ENCODE measurements around the gene PFAS. TPM values are rescaled to one million over a fixed set of nuclear protein-coding genes. Genes with fewer than 3 reads are reported as not detected.

The PFAS gene
- total RNA-seq, 1 donor, result 37.0 TPM

GRCh38 chr17:8272421-8272820 is 23.3 kb downstream of the PFAS start:
- no peak for TF ChIP-seq CTCF (IDR thresholded peaks at IDR 0.05; ENCODE audit: insufficient read depth, low read length)
- no peak overlapping the region for H3K4me3 ChIP-seq (ENCODE audit: low read depth, low read length)
- DNase-seq (ENCODE audit: low read depth), result no peak

GRCh38 chr17:8273884-8274444 is 24.9 kb downstream of the PFAS start:
- no peak for DNase-seq (ENCODE audit: low read depth)
- no peak for TF ChIP-seq CTCF (IDR thresholded peaks at IDR 0.05; ENCODE audit: insufficient read depth, low read length)
- no peak overlapping the region for H3K4me3 ChIP-seq (ENCODE audit: low read depth, low read length)

GRCh38 chr17:8274816-8275215 is 25.7 kb downstream of the PFAS start:
- no peak for TF ChIP-seq CTCF (IDR thresholded peaks at IDR 0.05; ENCODE audit: insufficient read depth, low read length)
- no peak overlapping the region for H3K4me3 ChIP-seq (ENCODE audit: low read depth, low read length)
- DNase-seq (ENCODE audit: low read depth), result no peak

GRCh38 chr17:8275421-8276290 is 26.6 kb downstream of the PFAS start:
- DNase-seq (ENCODE audit: low read depth), result no peak
- TF ChIP-seq CTCF (IDR thresholded peaks at IDR 0.05; ENCODE audit: insufficient read depth, low read length), result no peak

GRCh38 chr17:8277317-8277716 is 28.2 kb downstream of the PFAS start:
- DNase-seq (ENCODE audit: low read depth), result no peak
- TF ChIP-seq CTCF (IDR thresholded peaks at IDR 0.05; ENCODE audit: insufficient read depth, low read length), result no peak
- no peak overlapping the region for H3K4me3 ChIP-seq (ENCODE audit: low read depth, low read length)

More at GRCh38 chr17:8275421-8276290, 26.6 kb downstream of the PFAS start:
- H3K4me3 ChIP-seq (ENCODE audit: low read depth, low read length), result no peak overlapping the region

- H3K4me3 ChIP-seq (ENCODE audit: low read depth, low read length), result no peak overlapping the region
- no peak for TF ChIP-seq CTCF (IDR thresholded peaks at IDR 0.05; ENCODE audit: insufficient read depth, low read length)
- no peak for DNase-seq (ENCODE audit: low read depth)
These were observed 33.3 kb downstream of the PFAS start for GRCh38 chr17:8282345-8282744.

Data from fibroblast of the aortic adventitia (primary cell).